ENCODE measurements around the gene TGFBR2.

- TF ChIP-seq CTCF (conservative IDR thresholded peaks at IDR 0.05; ENCODE audit: low read depth, low read length) (no peak), EZH2 (IDR thresholded peaks at IDR 0.05; ENCODE audit: low read length, unreplicated experiment) (no peak)
These were observed 114.3 kb downstream of the TGFBR2 start for GRCh38 chr3:30720586-30721313.

Data from PC-3 (cell line).